Fibroblast of skin of scalp (primary cell): ENCODE data around the gene ZNF524. TPM values are rescaled to one million over a fixed set of nuclear protein-coding genes. Genes with fewer than 3 reads are reported as not detected.
"Not testable (repeated sequence)": the region's sequence is repeated elsewhere in the genome, so short reads cannot be mapped to it uniquely, and the experiment has no call there.

Experiments used
- DNase-seq: peaks from one replicate; pipeline ENCODE4 v3.0.0-alpha.2; 2013
- polyA plus RNA-seq, 2 experiments: library from polyadenylated mRNA; unstranded; fragments of 120-200 nt; gene quantifications; one replicate each; pipeline ENCODE4 v1.2.1, GENCODE V29; 2013; ENCODE audit not compliant: insufficient read length in 2 of 2

The ZNF524 gene
- 6.8 TPM for polyA plus RNA-seq (2013, experiment 1 of 2; ENCODE audit: insufficient read length)
- 8.0 TPM for polyA plus RNA-seq (2013, experiment 2 of 2; ENCODE audit: insufficient read length)

GRCh38 chr19:55599842-55600661 lies at the start of gene ZNF524:
TSS of gene ZNF524 (plus strand) at chr19:55600288. CDS start at chr19:55602113, 1,825 bp downstream.
- peak; percentile 89 for DNase-seq

DNA sequence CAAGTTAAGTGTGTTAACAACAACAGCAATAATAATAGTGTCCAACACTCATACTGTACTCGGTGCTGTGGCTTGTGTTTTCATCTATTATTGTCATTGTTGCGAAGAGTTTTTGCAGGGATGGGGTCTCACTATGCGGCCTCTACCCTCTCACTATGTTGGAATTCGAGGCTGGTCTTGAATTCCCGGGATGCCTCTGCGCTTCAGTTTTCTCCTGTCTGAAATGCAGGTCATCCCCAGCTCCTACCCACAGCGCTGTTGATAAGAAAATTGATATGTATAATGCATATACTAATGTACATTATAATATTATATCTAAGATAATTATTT lies 49.8 kb upstream of the ZNF524 start:
- peak; percentile 39 for DNase-seq

DNA sequence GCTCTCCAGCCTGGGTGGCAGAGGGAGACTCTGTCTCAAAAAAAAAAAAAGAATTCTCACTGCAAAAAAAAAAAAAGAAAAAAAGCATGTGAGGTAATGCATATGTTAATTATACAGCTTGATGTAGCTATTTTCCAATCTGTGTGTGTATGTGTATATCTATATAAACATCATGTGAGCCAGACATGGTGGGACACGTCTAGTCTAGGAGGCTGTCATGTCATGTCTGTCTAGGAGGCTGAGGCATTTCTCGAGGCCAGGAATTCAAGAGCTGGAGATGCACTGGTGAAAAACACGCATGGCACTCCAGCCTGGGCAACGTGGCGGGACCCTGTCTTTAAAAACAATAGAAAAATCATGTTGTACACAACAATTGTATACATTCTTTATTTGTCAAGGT lies 47.9 kb upstream of the ZNF524 start:
- DNase-seq, result peak; percentile 20

DNA sequence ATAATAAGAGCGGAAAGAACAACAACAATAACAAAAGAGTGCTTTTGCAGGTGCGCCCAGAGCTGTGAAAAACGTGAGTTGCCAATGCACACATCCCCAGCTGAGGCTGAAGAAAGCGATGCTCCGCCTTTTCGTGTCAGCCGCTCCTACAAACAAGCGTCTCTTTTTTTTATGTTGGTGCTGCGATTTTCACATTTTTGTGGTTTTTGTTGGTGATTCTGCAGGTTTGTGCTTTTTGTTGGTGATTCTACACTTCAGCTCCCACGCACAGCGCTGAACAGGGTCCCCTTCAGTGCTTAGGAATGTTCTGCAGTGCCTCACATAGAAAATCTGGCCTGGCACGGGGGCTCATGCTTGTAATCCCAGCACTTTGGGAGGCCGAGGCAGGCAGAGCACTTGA lies 47.5 kb upstream of the ZNF524 start:
- peak; percentile 92 for DNase-seq

DNA sequence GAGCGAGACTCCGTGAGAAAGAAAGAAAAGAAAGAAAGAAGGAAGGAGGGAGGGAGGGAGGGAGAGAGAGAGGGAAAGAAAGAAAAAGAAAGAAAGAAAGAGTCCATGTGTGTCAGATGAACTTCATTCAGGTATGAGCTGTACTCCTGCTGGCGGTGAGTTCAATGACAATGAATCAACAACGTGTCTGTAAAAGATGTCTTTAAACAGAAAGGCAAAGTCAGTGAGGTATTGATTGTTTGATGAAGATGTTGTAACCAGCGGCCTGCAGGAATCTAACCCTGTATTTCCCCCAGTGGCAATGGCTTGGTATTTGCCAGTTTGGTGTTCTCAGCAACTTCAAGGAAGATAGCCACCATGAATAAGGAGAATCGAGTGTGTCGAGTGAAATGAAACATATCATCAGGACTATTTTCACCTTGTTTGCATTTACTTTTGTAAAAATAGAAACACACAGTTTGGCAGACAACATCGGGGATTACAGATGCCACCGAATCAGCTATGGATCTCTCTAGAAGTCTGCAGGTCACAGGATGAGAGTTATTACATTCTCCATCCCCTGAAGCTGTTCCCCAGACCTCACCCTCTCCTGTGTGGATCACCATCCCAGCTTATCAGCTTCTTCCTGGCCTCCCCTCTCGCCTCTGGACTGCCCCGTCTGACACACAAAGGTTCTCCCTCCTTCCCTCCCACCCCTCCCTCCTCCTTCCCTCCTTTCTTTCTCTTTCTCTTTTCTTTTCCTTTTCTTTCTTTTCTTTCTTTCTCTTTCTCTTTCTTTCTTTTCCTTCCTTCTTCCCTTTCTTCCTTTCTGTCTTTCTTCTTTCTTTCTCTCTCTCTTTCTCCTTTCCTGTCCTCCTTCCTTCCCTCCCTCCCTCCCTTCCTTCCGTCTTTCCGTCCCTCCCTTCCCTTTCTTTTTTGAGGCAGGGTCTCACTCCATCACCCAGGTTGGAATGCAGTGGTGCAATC lies 46.6 kb upstream of the ZNF524 start:
- no peak for DNase-seq

DNA sequence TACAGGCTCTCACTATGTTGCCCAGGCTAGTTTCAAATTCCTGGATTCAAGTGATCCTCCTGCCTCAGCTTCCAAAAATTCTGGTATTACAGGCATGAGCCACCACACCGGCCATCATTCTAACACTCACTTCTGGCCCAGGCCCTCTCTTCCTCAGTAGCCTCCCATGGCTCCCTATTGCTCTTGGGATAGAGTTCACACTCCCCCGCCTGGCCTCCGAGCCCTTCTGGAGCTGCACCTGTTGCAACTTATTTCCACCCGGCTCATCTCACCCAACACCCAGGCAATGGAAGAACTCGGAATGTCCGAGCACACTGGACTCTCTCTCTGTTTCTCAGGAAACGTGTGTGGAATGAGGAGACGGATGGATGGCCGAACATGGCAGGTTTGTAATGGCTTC lies 45.8 kb upstream of the ZNF524 start:
- DNase-seq, result no peak

DNA sequence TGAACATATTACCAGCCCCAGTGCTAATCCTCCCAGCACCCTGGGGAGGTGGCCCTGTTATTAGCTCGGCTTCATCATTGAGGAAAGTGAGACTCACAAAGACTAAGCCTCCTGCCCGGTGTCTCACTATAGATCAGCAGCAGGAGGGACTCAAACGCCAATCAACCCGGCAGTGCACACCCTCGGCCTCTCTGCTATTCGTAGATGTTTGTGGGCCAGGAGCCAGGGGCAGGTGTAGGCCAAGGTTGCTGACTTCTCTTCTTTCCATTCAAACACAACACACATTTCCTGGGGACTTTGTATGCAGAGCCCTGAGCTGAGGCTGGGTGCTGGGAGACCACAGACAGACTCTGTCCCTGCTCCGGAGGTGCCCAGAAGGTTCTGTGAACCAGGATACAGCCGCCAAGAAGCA lies 45.3 kb upstream of the ZNF524 start:
- no peak for DNase-seq

- no peak for DNase-seq
These were observed 40.4 kb upstream of the ZNF524 start for GRCh38 chr19:55559684-55560083.

DNA sequence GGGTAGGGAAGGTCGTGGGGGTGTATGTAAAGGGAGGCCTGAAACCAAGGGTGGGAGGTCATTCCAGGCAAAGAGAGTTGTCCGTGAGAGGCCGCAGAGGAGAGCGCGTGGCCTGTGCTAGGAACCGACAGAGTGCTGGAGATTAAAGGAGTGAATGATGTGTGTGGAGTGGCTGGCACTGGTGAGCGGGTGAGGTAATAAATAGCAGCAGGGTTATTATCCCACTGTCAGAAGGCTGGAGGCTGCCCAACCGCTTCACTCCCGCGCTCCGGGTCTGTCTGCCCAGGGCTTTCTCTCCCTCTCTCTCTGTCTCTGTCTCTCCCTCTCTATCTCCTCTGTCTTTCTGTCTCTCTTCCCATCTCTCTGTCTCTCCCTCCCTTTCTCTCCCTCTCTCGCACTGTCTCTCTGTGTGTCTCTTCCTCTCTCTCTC lies 36.8 kb upstream of the ZNF524 start:
- peak; percentile 22 for DNase-seq

DNA sequence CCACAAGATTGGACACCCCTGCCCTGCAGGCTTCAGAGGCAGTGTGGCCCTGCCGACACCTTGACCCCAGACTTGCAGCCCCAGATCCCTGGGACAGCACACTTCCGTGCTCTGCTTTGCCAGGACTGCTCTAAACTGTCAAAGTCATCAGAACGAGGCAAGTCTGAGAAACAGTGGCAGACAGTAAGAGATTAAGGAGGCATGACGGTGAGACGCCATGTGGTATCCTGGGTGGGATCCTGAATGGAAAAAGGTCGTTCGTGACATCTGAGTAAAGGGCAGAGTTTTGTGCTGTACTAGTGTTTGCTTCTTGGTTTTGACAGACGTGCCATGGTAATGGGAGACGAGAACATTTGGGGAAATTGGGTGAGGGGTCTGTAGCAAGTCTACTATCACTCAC lies 33.3 kb upstream of the ZNF524 start:
- no peak for DNase-seq

DNA sequence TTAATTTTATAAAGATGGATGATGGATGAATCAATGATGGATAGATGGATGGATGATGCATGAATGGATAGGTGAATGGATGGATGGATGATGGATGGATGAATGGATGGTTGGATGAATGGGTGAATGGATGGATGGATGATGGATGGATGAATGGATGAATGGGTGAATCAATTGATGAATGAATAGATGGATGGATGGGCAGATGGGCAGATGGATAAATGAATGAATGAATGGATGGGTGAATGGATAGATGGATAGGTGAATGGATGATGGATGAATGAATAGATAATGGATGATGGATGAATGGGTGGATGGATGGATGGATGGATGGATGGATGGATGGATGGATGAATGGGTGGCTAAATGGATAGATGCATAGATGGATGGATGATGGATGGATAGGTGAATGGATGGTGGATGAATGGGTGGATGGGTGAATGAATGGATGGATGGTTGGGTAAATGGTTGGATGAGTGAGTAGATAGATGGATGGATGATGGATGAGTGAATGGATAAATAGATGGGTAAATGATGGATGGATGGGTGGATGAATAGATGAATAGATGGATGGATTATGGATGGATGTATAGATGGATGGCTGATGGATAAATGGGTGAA lies 32.3 kb upstream of the ZNF524 start:
- no peak for DNase-seq

DNA sequence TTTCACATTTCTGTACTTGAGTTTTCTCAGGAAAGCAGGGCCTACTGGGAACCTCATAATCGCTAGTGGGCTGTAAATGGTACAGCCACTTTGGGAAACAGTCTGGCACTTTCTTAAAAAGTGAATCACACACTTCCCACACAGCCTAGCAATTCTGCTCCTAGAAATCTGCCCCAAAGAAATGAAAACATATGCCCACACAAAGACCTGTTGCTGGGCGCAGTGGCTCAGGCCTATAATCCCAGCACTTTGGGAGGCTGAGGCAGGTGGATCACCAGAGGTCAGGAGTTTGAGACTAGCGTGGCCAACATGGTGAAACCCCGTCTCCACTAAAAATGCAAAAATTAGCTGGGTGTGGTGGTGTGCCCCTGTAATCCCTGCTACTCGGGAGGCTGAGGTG lies 30.6 kb upstream of the ZNF524 start:
- not testable (repeated sequence) for DNase-seq

DNA sequence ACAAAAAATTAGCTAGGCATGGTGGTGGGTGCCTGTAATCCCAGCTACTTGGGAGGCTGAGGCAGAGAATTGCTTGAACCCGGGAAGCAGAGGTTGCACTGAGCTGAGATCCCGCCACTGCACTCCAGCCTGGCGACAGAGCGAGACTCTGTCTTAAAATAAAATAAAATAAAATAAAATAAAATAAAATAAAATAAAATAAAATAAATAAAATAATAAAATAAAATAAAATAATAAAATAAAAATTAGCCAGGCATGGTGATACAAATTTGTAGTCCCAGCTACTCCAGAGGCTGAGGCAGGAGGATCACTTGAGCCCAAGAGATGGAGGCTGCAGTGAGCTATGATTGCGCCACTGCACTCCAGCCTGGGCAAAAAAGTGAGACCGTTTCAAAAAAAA lies 26.2 kb upstream of the ZNF524 start:
- not testable (repeated sequence) for DNase-seq

- DNase-seq, result no peak
These were observed 23.3 kb upstream of the ZNF524 start for GRCh38 chr19:55576746-55577145.

DNA sequence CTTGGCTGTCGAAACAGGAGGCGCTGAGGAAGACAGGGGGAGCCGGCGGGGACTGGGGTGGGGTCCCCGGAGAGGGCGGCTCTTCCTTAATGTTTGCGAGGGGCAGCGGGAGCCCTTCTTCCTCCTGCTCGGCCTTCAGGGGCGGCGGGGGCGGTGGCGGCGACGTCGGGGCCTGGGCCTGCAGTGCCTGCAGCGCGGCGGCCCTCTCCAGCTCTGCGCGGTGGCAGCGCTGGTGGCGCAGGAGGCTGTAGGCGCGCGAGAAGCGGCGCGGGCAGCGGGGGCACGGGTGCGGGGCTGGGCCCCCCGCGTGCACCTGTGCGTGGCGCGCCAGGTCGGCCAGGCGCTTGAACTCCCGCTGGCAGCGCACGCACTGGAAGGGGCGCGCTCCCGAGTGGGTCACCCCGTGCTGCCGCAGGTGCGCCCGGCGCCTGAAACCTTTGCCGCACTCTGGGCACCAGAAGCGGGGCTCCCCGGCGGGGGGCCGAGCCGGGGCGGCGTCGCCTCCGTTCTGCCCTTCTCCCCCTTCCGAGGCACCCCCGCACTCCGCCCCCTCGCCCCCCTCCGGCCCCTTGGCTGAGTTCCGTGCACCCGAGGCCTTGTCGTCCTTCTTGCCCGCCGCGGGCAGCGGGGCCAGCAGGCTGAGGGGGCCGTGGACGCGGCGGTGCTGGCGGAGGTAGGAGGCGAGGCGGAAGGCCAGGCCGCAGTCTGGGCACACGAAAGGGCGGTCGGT lies 21.9 kb upstream of the ZNF524 start:
- no peak for DNase-seq

DNA sequence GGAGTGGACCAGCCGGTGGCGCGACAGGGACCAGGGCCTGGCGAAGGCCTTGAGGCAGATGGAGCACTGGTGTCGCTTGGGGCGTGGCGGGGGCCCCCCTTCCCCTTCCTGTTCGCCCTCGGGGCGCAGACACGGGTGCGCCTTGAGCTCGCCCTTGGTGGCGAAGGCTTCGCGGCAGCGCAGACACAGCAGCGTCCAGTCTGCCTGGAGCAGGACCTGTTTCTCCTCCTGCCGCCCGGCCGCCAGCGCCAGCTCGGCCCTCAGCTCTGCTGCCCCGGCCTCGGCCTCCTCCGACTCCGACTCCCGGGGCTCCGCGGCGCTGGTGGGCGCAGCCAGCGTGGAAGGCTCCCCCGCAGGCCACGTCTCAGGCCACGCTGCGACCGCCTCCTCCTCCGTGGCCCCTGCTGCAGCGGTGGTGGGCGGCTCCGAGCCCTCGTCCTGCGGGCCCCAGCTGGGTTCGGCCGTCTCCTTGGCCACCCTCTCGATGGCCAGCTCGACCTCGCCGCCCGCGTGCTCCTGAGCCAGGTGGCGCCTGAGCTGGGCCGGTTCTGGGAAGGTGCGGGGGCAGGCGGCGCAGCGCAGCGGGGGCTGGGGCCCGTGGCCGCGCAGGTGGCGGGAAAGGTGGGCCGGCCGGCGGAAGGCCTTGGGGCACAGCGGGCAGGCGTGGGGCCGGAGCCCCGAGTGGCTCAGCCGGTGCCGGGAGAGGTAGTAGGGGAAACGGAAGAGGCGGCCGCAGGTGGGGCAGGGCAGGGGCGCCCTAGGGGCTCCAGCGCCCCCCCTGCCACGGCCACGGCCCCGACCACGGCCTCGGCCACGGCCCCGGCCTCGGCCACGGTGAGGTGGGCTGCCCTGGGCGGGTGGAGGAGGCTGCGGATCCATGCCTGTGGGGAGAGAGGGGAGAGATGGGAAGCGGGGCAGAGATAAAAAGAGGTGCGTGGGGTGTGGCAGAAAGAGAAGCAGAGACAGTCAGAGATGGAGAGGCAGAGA lies 21.0 kb upstream of the ZNF524 start:
- no peak for DNase-seq

DNA sequence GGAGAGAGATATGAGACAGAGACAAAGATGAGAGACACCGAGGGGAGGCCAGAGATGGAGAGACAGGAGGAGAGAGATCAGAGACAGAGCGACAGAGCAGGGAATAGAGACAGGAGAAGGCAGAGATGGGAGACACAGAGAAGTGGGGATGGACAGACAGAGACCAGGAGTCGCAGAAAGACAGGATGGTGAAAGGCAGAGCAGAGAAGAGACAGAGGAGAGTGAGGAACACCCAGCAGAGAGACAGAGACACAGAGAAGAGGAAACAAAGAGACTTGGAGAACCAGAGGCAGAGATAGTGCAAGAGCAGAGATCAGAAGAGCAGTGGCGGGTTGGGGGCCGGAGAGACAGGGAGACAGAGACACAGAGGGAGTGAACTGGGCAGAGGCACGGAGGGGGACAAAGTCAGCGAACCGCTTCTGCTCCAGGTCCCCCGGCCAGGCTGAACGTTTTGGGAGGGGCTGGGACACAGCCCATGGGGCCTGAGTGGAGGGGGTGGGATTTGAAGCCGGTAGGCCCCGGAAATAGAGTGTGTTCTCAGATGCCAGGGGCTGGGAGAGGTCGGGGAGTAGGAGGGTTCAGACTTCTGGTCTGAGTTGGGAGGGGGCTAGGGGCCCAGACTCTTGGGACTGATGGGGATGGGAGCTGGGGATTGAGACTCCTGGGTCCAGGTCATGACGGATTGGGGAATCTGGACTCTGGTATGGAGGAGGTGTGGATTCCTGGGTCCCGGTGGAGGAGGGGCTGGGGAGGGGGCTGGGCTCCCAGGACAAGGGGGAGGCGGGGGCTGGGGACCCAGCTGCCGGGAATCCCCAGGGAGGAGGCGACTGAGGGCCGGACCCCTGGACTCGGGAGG lies 20.1 kb upstream of the ZNF524 start:
- DNase-seq, result peak; percentile 50

DNA sequence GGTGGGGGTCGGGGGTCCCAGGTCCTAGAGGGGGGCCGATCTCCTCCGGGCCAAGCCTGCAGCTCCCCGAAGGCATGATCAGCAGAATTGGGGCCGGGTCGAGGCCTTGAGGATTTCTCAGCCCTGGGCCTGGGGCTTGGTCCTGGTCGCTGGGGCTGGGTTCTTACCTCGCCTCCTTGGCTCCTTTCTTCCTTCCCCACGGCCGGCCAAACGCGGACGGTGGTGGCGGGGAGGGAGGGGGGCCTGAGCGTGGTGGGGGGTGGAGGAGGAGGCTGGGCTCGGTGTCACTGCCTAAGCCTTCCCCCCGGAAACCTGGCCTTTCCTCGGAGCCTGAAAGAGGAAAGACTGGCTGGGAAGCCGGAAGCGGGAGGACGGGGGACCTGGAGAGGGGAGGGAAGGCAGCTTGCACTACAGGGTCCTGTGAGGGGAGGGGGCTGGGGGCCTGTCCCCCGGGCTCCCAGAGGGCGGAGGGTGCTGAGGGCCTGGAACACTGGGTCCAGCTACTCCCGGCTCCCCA lies 19.4 kb upstream of the ZNF524 start, which contains the start of gene ZNF579:
TSS of gene ZNF579 (minus strand) at position 221 of the 517 bp plus-strand sequence. CDS start 1,209 bp downstream, outside the sequence.
- DNase-seq, result peak; percentile 92

- DNase-seq, result no peak
These were observed 18.8 kb upstream of the ZNF524 start for GRCh38 chr19:55581145-55581822.
